Smooth muscle cell (in vitro differentiated cells): ENCODE results near the gene TNIP2. TPM values are rescaled to one million over a fixed set of nuclear protein-coding genes. Genes with fewer than 3 reads are reported as not detected.
"Not testable (repeated sequence)": the region's sequence is repeated elsewhere in the genome, so short reads cannot be mapped to it uniquely, and the experiment has no call there.

Experiments used
- DNase-seq: peaks from one replicate; lab custom pipeline; 2025; ENCODE audit not compliant: unreplicated experiment; lab: John Stamatoyannopoulos, UW
- H2AFZ ChIP-seq: fragments of 200-600 bp; sonication (generic); 2 replicates; pipeline ENCODE4 v1.6.0; 2016; ENCODE audit warnings: antibody characterized with exemption, low read depth, mild to moderate bottlenecking
- H3F3A ChIP-seq: fragments of 200-600 bp; sonication (generic); 2 replicates; pipeline ENCODE4 v1.6.0; 2017; ENCODE audit warnings: antibody characterized with exemption, low read depth
- H3K27ac ChIP-seq: fragments of 200-600 bp; sonication (generic); 2 replicates; pipeline ENCODE4 v1.5.1; 2016; ENCODE audit warnings: low read depth, mild to moderate bottlenecking
- H3K27me3 ChIP-seq: fragments of 200-600 bp; sonication (generic); 2 replicates; pipeline ENCODE4 v1.6.1; 2016; ENCODE audit warnings: low read depth, mild to moderate bottlenecking
- H3K36me3 ChIP-seq: fragments of 200-600 bp; sonication (generic); 2 replicates; pipeline ENCODE4 v1.5.1; 2016; ENCODE audit warnings: low read depth
- H3K4me1 ChIP-seq: fragments of 200-600 bp; sonication (generic); 2 replicates; pipeline ENCODE4 v1.5.1; 2016; ENCODE audit warnings: low read depth
- H3K4me2 ChIP-seq: fragments of 200-600 bp; sonication (generic); 2 replicates; pipeline ENCODE4 v1.6.0; 2016; ENCODE audit warnings: mild to moderate bottlenecking
- H3K4me3 ChIP-seq: fragments of 200-600 bp; sonication (generic); 2 replicates; pipeline ENCODE4 v1.5.1; 2016; ENCODE audit warnings: mild to moderate bottlenecking
- H3K79me2 ChIP-seq: fragments of 200-600 bp; sonication (generic); 2 replicates; pipeline ENCODE4 v1.6.0; 2016; ENCODE audit warnings: low read depth, mild to moderate bottlenecking
- H3K9ac ChIP-seq: fragments of 200-600 bp; sonication (generic); 2 replicates; pipeline ENCODE4 v1.6.0; 2016; ENCODE audit warnings: low read depth
- H3K9me3 ChIP-seq: fragments of 200-600 bp; sonication (generic); replicated peaks from 2 replicates; pipeline ENCODE4 v1.5.1; 2016; ENCODE audit warnings: low read depth
- H4K20me1 ChIP-seq: fragments of 200-600 bp; sonication (generic); 2 replicates; pipeline ENCODE4 v1.6.0; 2016; ENCODE audit warnings: low read depth
- CTCF ChIP-seq: fragments of 200-600 bp; sonication (generic); IDR thresholded peaks from 2 replicates; pipeline ENCODE4 v1.5.1; 2017; ENCODE audit warnings: borderline replicate concordance, mild to moderate bottlenecking, antibody characterized with exemption; ENCODE audit not compliant: insufficient read depth, poor library complexity, severe bottlenecking
- WGBS: methylation state at CpG from one replicate; pipeline ENCODE4 v1.1.7; 2016; ENCODE audit warnings: low lambda C conversion rate; 5-methylcytosine and 5-hydroxymethylcytosine counted together
- polyA plus RNA-seq: library from polyadenylated mRNA; unstranded; fragments of >200 nt; fragmentation: Nextera tagmentation; extraction: Ambion mirVana; gene quantifications from 2 replicates; pipeline ENCODE4 v1.2.1, GENCODE V29; 2016
- total RNA-seq: library from RNA; depleted of rRNA; stranded (reverse); fragments of >200 nt; gene quantifications from 2 replicates; pipeline ENCODE4 v1.2.3, GENCODE V29; 2014

The TNIP2 gene
- total and polyA plus RNA-seq, 2 experiments from 2014 or later: 23.8 to 37.5 TPM

GRCh38 chr4:2728221-2728620 lies 27.9 kb downstream of the TNIP2 start:
- Histone ChIP-seq H3K9ac (no peak overlapping the region), H3K27me3 (no peaks in the 10 kb centered on the region), H3K4me3 (no peak overlapping the region), H3K4me2 (no peak overlapping the region), H3K79me2 (no peaks in the 10 kb centered on the region), H3K36me3 (no peaks in the 10 kb centered on the region), H3K4me1 (no peaks in the 10 kb centered on the region), H2AFZ (no peak overlapping the region), H3K9me3 (no peaks in the 10 kb centered on the region), H3F3A (no peaks in the 10 kb centered on the region), H3K27ac (no peak overlapping the region), H4K20me1 (no peaks in the 10 kb centered on the region)
- no peak for TF ChIP-seq CTCF
- WGBS: 98% methylated on average over 3 of the region's 3 CpGs
- DNase-seq: no peak

GRCh38 chr4:2726881-2727280 lies 29.3 kb downstream of the TNIP2 start:
- H4K20me1 ChIP-seq, H3K27ac ChIP-seq, DNase-seq, H3K9me3 ChIP-seq, H3F3A ChIP-seq, H3K36me3 ChIP-seq, H3K4me3 ChIP-seq, H3K79me2 ChIP-seq, H3K4me1 ChIP-seq, H2AFZ ChIP-seq, H3K9ac ChIP-seq, H3K4me2 ChIP-seq, H3K27me3 ChIP-seq: not testable (repeated sequence)
- WGBS: 97% methylated on average over 17 of the region's 17 CpGs

DNA sequence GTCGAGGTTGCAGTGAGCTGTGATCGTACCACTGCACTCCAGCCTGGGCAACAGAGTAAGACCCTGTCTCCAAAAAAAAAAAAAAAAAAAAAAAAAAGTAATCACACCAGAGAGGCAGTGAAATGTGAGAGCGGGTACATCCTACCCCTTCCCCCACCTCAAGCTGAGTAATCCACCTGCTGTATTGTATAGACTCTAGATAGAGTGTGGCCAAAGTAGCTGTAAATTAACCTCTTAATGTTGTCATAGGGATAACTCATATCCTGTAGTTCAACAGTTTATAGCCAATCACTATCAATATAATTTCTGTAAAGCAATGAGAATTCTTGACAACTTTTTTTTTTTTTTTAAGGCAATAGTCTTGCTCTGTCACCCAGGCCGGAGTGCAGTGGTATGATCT lies 30.8 kb downstream of the TNIP2 start:
- Histone ChIP-seq H3K27me3 (no peaks in the 10 kb centered on the region), H3K79me2 (no peaks in the 10 kb centered on the region), H3K9me3 (no peaks in the 10 kb centered on the region), H3K4me2 (no peak overlapping the region), H3K4me1 (no peaks in the 10 kb centered on the region), H2AFZ (no peak overlapping the region), H3K4me3 (no peak overlapping the region), H4K20me1 (peaks cover 9% of the 10 kb centered on the region), H3K9ac (no peak overlapping the region), H3F3A (no peaks in the 10 kb centered on the region), H3K27ac (no peak overlapping the region), H3K36me3 (peaks cover under 1% of the 10 kb centered on the region)
- 100% methylated on average over 3 of the region's 4 CpGs for WGBS
- no peak for TF ChIP-seq CTCF
- DNase-seq: no peak

GRCh38 chr4:2723751-2724150 lies 32.4 kb downstream of the TNIP2 start:
- Histone ChIP-seq H3K79me2 (no peaks in the 10 kb centered on the region), H3K4me2 (no peak overlapping the region), H3K27ac (no peak overlapping the region), H3F3A (no peaks in the 10 kb centered on the region), H3K9ac (no peak overlapping the region), H3K36me3 (peaks cover 12% of the 10 kb centered on the region), H3K27me3 (no peaks in the 10 kb centered on the region), H2AFZ (no peak overlapping the region), H4K20me1 (peaks cover 9% of the 10 kb centered on the region), H3K9me3 (no peaks in the 10 kb centered on the region), H3K4me1 (no peaks in the 10 kb centered on the region), H3K4me3 (no peak overlapping the region)
- no peak for DNase-seq
- TF ChIP-seq CTCF: no peak
- 100% methylated on average over 3 of the region's 3 CpGs for WGBS
